GM21367 (cell line): ENCODE results near the gene BMP2.

Source experiments
- ATAC-seq: cut with Tn5 transposase; IDR thresholded peaks from one replicate; pipeline ENCODE4 v1.9.1; 2021; ENCODE audit not compliant: unreplicated experiment

BMP2 gene

GRCh38 chr20:6767536-6768227 is at the start of gene BMP2:
TSS of gene BMP2 (plus strand) at chr20:6767686. CDS start at chr20:6770127, 2,441 bp downstream.
- peak; percentile 52 for ATAC-seq

- no peak for ATAC-seq
Measured at GRCh38 chr20:6718662-6719368, 48.7 kb upstream of the BMP2 start.

GRCh38 chr20:6719369-6719721 is 48.1 kb upstream of the BMP2 start:
- ATAC-seq, result no peak

GRCh38 chr20:6726761-6727160 is 40.7 kb upstream of the BMP2 start:
- no peak for ATAC-seq

GRCh38 chr20:6730672-6731328 is 36.7 kb upstream of the BMP2 start:
- ATAC-seq, result no peak

DNA sequence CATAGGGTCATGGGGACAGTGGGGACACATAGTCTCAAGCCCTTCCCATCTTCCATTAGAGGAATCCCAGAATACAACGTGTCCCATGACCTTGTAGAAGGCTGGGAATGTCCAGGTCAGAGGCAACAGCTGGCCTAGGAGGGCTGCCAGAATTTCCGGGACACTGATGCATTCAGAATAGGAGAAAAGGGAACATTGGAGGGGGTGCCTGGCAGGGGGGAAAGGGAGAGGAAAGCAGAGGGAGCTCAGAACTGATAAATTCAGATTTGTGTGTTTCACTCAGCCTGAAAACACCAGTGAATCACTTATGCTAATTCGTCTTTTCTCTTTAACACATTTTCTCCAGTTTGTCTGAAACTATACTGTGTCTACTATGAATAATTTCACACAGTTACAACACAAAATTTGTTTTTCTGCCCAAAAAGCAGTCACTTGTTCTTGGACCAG is 35.5 kb upstream of the BMP2 start:
- no peak for ATAC-seq

- ATAC-seq, result no peak
Measured at GRCh38 chr20:6732851-6733250, 34.6 kb upstream of the BMP2 start.

DNA sequence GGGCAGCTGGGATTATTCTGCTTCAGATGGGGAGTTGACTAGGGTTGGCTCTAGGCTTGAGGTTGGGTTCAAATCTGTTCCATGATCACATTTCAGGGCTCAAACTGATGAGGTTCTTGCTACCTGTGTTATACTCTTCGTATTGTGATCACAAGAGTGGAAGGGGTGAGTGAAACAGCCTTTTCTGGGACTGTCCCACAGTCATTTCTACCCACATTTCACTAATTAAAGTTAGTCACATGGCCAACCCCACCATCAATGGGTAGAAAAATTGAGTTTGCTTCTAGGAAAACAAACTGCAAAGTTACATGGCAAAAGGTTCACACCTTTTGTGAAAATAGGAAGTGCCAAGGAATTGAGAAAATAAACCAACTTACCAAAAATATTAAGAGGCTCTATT is 33.5 kb upstream of the BMP2 start:
- no peak for ATAC-seq

DNA sequence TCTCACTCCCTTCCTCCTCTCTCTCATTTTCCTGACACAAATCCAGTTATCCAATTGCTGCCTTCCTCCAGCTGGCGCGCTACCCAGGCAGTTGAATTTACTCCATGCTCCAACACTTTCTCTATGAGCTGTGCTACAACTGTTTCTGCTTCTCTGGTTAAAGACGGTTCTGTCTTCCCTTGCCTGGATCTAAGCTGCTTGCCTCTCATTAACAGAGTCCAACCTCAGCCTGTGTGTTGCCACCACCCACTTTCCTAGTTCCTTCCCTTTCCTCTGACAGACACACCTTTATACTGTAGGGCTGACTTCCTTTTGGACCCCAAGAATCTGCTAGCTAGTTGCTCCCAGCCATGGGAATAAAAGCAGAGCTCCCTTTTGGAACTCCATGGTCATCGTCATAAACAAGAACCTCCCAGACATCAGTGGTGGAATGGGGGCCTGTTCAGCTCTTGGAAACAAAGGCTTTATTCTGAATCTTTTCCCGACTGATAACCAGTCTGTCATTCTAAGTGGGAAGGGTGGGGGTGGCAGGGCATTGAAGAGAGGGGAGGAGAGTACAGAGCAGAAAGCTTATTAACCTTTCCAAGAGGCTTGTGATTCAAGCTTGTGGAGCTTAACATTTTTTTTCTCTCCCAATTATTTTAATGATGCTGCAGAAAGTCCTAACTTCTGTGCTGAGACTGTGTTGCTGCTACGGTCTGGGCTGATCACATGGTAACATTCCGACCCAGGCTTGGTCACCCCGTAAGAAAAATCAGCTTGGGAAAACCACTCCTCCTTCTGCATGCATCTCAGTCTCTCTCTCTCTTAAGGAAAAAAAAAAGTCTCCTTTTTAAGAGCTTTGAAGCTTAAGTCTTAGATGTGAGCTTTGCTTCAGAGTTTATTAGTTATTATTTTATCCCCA is 31.3 kb upstream of the BMP2 start:
- ATAC-seq, result no peak

DNA sequence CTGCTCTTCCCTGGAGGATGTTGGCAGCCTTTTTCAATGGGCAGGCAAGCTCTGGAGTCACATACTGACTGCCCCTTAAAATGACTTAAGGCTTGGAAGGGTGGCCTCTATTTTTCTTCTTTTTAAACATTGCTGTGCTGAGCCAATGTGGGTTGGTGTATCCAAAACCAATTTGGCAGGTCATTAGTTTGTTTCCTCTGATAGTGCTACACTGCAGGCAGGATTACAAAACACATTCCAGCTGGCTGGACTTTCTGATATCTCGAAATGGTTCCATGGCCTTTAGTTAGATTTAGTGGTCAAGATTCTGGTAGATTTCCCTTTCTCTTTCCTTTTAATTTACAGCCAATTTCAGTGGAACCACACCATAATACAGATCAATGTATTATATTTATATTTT is 28.1 kb upstream of the BMP2 start:
- no peak for ATAC-seq

- no peak for ATAC-seq
Measured at GRCh38 chr20:6740096-6740495, 27.4 kb upstream of the BMP2 start.

GRCh38 chr20:6744180-6744579 is 23.3 kb upstream of the BMP2 start:
- ATAC-seq, result no peak

GRCh38 chr20:6744805-6745204 is 22.7 kb upstream of the BMP2 start:
- ATAC-seq, result no peak

DNA sequence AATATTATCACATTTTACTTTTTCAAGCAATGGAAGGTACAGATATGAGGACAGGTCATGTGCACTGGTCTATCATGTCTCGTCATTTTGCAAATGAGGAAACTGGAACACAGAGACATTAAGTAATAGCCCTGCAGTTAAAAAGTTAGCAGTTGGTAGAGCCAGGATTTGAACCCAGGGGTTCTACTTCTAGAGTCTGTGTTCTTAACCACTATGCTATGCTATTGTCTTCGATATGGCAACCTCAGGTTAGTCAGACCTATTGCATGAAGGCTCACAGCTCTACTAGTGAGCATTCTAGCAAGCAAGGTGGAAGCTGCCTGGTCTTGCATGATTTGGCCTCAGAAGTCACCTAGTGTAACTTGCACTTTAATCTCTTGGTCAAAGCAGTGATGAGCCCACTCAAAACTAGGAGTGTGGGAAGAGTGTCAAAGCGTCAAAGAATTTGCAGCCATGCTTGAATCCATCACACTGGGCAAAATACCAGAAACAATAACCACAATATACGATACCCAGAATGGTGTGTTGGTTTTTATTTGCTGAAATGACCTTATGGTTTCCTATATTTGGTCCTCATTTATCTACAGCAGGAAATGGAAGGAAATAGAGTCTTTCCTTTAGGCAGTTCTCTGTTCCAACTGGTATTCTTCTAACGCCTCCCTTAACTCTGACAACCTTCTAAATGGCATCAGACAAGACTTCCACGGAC is 20.4 kb upstream of the BMP2 start:
- no peak for ATAC-seq

GRCh38 chr20:6750438-6750837 is 17.0 kb upstream of the BMP2 start:
- no peak for ATAC-seq

- no peak for ATAC-seq
Measured at GRCh38 chr20:6756693-6757595, 10.5 kb upstream of the BMP2 start.

DNA sequence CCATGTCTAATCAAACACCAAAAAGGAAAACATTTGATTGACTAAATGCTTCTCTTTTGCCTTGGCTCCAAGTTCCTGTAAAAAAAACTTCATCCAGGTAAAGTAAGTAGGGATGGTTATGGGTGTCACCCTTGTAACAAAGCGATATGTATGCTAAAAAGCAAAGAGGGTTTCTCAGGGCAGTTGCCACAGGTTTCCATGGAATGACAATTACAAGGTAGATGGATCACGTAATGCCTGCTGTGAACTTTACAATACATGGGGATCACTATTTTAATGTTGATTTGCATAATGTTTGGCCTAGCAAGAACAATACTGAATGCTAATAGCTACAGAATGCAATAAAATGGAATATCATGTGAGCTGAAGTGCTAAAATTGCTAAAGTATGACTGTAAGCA is 2.9 kb upstream of the BMP2 start:
- no peak for ATAC-seq

DNA sequence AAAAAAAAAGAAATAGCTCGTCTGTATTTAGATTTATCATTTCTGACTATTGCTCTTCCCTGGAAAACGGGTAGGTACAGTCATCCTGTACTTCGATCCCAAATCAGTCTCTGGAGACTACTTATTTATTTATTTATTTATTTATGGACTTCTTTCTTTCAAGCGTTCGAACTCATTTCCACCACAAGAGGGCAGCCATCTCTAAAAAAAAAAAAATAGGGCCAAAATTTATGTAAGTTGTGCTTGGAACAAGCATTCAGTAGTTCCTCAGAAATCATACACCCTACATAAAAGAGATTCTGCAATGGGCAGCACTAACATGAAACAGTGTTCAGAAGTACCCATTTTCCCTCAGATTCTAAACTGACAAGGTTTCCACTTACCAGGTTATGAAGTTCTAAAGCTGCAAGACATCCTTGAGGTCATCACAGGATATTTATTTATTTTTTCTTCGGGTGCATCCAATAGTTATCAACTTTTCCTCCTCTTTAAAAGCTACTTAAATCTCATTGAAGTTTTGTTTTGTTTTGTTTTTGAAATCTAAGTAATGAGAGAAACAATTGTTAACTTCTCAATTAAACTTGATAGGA is 1.9 kb upstream of the BMP2 start:
- no peak for ATAC-seq

GRCh38 chr20:6766433-6766832 is 1.1 kb upstream of the BMP2 start:
- no peak for ATAC-seq
